ENCODE data around the gene APBB2.

APBB2 gene

GRCh38 chr4:41215155-41215554 lies 813 bp upstream of the APBB2 start:
- DNase-seq: no peak

DNA sequence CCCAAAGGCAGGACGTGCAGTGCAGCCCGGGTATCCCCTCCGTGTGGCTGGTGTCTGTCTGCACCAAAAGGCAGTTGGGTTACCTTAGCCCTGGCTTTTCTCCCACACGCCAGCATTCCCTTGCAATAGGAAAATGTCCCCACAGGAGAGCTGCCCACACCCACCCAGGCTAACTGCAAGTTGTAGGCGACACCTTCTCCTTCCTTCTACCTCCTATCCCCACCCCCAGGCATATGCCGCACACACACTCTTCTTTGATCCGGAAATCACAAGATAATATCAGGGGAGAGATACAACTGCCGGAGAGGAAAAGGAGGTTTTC lies 444 bp upstream of the APBB2 start:
- no peak for DNase-seq

DNA sequence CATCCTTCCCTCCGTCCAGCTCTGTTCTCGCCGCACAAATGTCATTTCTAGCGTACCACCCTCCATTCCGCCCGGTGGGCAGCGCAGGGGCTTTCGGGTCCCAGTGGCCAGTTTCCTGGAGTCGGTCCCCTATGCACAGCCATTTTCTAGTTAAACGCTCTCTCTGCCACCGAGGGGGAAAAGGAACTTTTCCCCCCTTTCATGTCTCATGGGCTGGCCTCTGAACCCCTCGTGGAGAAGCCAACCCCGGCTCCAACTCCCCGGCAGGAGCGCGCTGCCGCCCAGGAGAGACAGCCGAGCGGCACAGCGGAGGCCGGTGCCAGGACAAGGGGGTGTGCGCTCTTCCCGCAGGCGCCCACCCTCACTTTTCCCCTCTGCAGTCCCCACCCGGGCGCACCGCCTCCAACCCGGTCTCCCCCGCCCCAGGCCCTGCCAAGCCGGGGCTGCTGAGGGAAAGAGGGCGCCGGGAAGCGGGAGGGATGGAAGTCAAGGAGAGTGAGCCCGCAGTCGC lies 662 bp downstream of the APBB2 start:
- DNase-seq: no peak

- peak; percentile 8 for DNase-seq
Measured at GRCh38 chr4:41212616-41213203, 1.6 kb downstream of the APBB2 start.

DNA sequence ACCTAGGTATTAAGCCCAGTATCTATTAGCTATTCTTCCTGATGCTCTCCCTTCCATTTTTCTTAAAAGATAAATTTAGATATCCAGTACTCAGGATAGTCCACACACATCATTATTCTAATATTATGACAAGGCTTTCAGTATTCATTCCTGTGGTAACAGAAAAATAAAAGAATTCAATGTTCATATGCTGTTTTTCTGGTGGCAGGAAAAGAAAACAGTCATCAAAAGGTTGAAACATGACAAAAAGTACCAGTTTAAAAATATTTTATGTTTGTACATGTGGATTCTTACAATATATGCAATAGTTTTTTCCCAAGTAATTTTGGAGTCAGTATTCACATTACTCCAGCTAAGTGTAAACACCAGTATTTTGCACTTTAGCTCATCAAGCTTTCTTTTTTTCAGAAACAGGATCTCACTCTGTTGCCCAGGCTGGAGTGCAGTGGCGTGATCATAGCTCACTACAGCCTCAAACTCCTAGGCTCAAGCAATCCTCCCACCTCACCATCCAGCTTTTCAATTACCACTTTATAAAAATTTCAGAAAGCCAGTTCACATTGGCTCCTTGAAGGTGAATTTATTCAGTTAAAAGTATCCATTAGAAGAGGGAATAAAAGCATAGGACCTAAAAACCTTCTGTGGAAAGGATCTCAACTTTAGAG lies 2.3 kb downstream of the APBB2 start:
- no peak for DNase-seq

GRCh38 chr4:41209901-41210300 lies 4.4 kb downstream of the APBB2 start:
- no peak for DNase-seq

- DNase-seq: no peak
Measured at GRCh38 chr4:41209187-41209586, 5.2 kb downstream of the APBB2 start.

DNA sequence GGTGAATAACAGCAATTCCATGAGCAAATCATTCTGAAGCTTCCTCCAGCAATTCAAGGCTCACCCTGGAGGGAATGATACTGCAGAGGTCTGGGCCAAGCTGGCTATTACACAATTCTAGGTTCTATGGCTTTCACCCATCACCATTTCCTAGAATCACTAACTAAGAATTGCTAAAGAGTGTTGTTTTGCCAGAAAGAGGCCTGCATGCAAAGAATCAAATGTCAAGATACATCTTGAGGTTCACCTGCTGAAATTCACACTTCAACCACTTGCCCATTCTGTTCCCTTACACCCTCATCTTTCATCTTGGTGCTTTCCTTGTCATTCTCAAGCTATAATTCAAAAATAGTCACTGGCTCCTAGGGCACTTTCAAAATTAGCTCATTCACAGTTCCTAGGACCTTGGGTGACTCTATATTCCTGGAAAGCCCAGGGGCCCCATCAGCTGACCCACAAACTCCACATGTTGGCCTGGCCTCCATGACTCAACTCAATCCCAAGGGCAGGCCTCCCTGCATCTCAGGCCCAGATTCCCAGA lies 7.0 kb downstream of the APBB2 start:
- DNase-seq: no peak

GRCh38 chr4:41205854-41206460 lies 8.4 kb downstream of the APBB2 start:
- DNase-seq: no peak

GRCh38 chr4:41205130-41205529 lies 9.2 kb downstream of the APBB2 start:
- no peak for DNase-seq

- no peak for DNase-seq
Measured at GRCh38 chr4:41204400-41204978, 9.9 kb downstream of the APBB2 start.

GRCh38 chr4:41203841-41204240 lies 10.5 kb downstream of the APBB2 start:
- no peak for DNase-seq

DNA sequence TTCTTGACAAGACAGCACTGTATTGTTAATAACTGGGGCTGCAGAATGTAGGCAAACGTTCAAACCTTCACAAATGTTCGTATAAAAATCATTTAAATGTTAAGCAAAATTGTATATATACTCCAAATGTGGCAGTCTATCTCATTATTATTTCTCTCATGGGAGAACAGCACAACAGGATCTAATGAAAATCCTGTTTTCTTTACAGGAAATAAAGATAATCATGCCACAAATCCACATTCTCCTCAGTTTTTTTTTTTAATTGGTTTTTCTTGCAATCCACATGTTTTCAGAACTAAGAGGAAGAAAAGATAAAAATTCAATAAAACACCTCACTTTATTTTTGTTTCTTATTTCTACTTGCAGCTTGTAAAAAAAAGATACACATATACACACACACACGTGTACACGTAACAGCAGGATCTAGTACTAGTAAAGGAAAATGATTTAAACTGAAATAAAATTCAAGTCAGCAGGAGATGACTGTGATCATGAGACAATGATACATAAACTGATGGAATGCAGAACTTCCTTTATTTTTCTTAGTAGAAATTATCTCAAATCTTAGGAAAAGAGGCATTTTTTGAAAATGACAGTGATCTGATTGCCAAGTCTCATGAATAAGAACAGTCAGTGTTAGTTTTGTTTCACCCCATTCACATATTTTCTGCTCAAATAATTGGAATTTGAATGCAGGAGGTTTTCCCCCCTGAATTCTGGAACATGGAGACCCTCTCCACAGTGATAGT lies 11.3 kb downstream of the APBB2 start:
- no peak for DNase-seq

GRCh38 chr4:41202356-41202755 lies 12.0 kb downstream of the APBB2 start:
- no peak for DNase-seq

DNA sequence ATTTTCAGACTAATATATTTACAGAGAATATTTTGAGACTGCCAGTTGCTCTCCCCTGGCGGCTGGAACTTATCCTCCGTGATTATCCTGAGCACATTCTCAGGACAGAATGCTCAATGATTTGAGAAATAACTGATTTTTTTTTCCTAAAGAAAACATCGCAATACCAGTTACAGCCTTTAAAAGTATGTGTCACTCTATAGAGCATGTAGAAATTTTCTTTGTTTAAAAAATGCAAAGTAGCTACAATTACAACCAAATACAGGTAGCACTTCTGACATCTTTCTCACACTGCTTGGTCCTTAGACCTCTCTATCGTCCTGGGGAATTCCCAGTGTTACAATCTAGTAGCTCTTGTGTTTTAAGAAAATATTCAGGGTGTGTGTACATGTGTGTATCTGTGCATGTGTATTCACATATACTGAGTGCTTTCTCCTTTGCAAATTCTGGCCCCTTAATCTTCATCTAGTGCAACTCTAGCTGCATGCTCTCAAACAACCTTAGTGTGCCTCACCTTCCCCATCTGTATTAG lies 13.8 kb downstream of the APBB2 start:
- DNase-seq: no peak

DNA sequence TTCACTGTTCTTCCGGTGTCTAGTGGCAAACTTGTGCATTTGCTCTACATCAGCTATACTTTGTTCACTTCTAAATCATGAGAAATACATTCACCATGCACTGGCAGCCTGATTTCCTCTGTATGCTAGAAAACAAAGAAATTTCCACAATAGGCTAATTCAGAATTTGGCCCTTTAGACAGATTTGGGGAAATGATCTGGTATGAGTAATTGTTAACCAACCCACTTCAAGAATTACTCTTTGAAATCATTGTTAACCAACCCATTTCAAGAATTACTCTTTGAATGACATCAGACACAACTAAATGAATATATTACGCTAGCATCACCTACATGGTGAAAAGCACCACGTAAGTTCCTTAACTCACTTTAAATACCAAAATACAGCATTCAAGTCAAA lies 14.6 kb downstream of the APBB2 start:
- DNase-seq: no peak

DNA sequence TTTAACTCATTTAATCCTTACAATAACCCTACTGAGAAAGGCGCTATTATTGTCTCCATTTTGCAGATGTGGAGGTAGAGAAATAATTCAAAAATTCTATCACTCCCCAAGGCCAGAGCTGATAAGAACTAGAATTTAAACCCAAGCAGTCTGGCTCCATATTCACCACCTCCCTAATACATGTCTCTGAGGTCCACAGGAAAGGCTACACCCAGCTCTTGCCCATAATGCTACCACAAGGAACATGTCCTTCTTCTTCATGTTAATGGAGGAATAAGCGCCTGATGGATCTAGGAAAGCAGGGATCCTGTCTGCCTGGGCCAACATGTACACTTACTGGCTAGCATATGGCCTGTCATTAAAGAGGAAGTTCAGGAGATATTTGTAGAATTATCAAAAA lies 16.3 kb downstream of the APBB2 start:
- no peak for DNase-seq

- DNase-seq: no peak
Measured at GRCh38 chr4:41197495-41197894, 16.8 kb downstream of the APBB2 start.

GRCh38 chr4:41196633-41197332 lies 17.6 kb downstream of the APBB2 start:
- DNase-seq: no peak

DNA sequence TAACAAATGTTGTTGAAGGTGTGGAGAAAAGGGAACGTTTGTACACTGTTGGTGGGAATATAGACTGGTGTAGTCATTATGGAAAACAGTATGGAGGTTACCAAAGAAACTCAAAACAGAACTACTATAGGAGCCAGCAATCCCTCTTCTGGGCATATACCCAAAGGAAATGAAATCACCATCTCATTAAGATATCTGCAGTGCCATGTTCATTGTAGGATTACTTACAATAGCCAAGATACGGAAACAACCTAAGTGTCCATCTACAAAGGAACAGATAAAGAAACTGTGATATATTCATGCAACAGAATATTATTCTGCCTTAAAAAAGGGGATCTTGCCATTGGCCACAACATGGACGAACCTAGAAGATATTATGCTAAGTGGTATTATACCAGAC lies 22.2 kb downstream of the APBB2 start:
- no peak for DNase-seq

DNA sequence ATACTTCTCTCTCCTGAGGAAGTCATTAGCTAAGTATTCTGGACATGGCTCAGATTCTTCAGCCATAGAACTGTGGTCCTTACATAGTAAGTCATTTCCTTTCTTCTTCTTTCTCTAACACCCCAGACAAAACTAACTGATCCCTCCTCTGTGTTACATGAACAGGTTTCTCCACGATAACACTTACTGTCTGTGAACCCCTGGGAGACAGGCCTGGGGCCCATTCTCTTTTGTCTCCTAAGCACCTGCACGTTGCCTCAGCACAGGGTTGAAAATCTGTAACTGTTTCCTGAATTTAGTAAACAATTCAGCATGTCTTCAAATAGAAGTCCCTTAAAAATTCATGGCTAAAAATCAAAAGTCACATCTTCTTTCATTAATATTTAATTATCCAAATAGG lies 24.7 kb downstream of the APBB2 start:
- DNase-seq: no peak

GRCh38 chr4:41189076-41189475 lies 25.3 kb downstream of the APBB2 start:
- DNase-seq: no peak
